Kidney epithelial cell (primary cell): ENCODE measurements around the gene NFIA. TPM values are rescaled to one million over a fixed set of nuclear protein-coding genes. Genes with fewer than 3 reads are reported as not detected.

Experiments
- DNase-seq: peaks from one replicate; pipeline ENCODE4 v3.0.0-alpha.2; 2010; ENCODE audit warnings: low read depth
- H3K27me3 ChIP-seq: 2 replicates; pipeline ENCODE4 v1.6.0; 2011; ENCODE audit warnings: low read length; ENCODE audit not compliant: control insufficient read depth, insufficient read depth
- H3K36me3 ChIP-seq: 2 replicates; pipeline ENCODE4 v1.5.1; 2011; ENCODE audit warnings: low read length; ENCODE audit not compliant: control insufficient read depth, insufficient read depth
- H3K4me3 ChIP-seq: 2 replicates; pipeline ENCODE4 v1.5.1; 2011; ENCODE audit warnings: low read depth, mild to moderate bottlenecking, control low read depth, low read length
- CTCF ChIP-seq: IDR thresholded peaks from 2 replicates; pipeline ENCODE4 v1.5.1; 2011; ENCODE audit warnings: mild to moderate bottlenecking, moderate library complexity, low read length, control low read depth, inconsistent platforms; ENCODE audit not compliant: insufficient read depth, poor library complexity, severe bottlenecking
- total RNA-seq: library from RNA; depleted of rRNA; stranded (reverse); fragments of >200 nt; gene quantifications from 2 replicates; pipeline ENCODE4 v1.2.3, GENCODE V29; 2015

The NFIA gene
- total RNA-seq, 1 donor from 2014 or later = 3.5 TPM

- no peak for DNase-seq
- no peaks in the 10 kb centered on the region for H3K27me3 ChIP-seq
- no peak for TF ChIP-seq CTCF
- no peak overlapping the region for H3K4me3 ChIP-seq
- no peaks in the 10 kb centered on the region for H3K36me3 ChIP-seq
Measured at GRCh38 chr1:61501971-61502916, 419.9 kb downstream of the NFIA start.

- TF ChIP-seq CTCF = no peak
- no peaks in the 10 kb centered on the region for H3K36me3 ChIP-seq
- H3K4me3 ChIP-seq = no peak overlapping the region
- no peak for DNase-seq
- H3K27me3 ChIP-seq = no peaks in the 10 kb centered on the region
Measured at GRCh38 chr1:61504305-61504704, 421.9 kb downstream of the NFIA start.

- no peak overlapping the region for H3K4me3 ChIP-seq
- no peaks in the 10 kb centered on the region for H3K36me3 ChIP-seq
- H3K27me3 ChIP-seq = no peaks in the 10 kb centered on the region
- no peak for DNase-seq
- no peak for TF ChIP-seq CTCF
Measured at GRCh38 chr1:61504852-61505390, 422.6 kb downstream of the NFIA start.

GRCh38 chr1:61506236-61506635 is 423.9 kb downstream of the NFIA start:
- no peaks in the 10 kb centered on the region for H3K36me3 ChIP-seq
- DNase-seq = no peak
- no peak overlapping the region for H3K4me3 ChIP-seq
- no peaks in the 10 kb centered on the region for H3K27me3 ChIP-seq
- no peak for TF ChIP-seq CTCF

- H3K27me3 ChIP-seq = no peaks in the 10 kb centered on the region
- no peak for TF ChIP-seq CTCF
- no peak overlapping the region for H3K4me3 ChIP-seq
- no peaks in the 10 kb centered on the region for H3K36me3 ChIP-seq
- no peak for DNase-seq
Measured at GRCh38 chr1:61506944-61507500, 424.7 kb downstream of the NFIA start.
